Right atrium auricular region (tissue), 2 donors: ENCODE results near the gene PPP1R11. TPM values are rescaled to one million over a fixed set of nuclear protein-coding genes. Genes with fewer than 3 reads are reported as not detected.

Experiments used
- DNase-seq: peaks from one replicate; pipeline ENCODE4 v3.0.0-alpha.2; 2019; ENCODE audit warnings: low spot score
- H3K27ac ChIP-seq, 2 donors: fragments of 200-600 bp; sonication (generic); 1 replicate in 1 of 2; 2 replicates in 1 of 2; pipeline ENCODE4 v1.5.1; 2016 to 2019
- H3K27me3 ChIP-seq, 2 donors: fragments of 200-600 bp; sonication (generic); one replicate each; pipeline versions ENCODE4 v1.5.1 to v1.6.0; 2017 to 2019
- H3K36me3 ChIP-seq: fragments of 200-600 bp; sonication (generic); one replicate; pipeline ENCODE4 v1.5.1; 2016
- H3K4me1 ChIP-seq, 2 donors: fragments of 200-600 bp; sonication (generic); one replicate each; pipeline versions ENCODE4 v1.5.1 to v1.6.0; 2017 to 2019
- H3K4me3 ChIP-seq, 2 donors: fragments of 200-600 bp; sonication (generic); 1 replicate in 1 of 2; 2 replicates in 1 of 2; pipeline ENCODE4 v1.5.1; 2017 to 2019; ENCODE audit warnings: mild to moderate bottlenecking in 1 of 2, moderate library complexity in 1 of 2
- H3K9me3 ChIP-seq, 2 donors: fragments of 200-600 bp; sonication (generic); one replicate each; pipeline ENCODE4 v1.5.1; 2019
- CTCF ChIP-seq, 2 donors: fragments of 200-600 bp; sonication (generic); IDR thresholded peaks; one replicate each; pipeline ENCODE4 v1.5.1; 2019; ENCODE audit warnings: antibody characterized with exemption in 2 of 2
- total RNA-seq, 2 donors: library from RNA; depleted of rRNA; stranded (reverse); fragments of >200 nt; gene quantifications; one replicate each; pipeline ENCODE4 v1.1.0, GENCODE V29; 2016

PPP1R11 gene
- total RNA-seq, 2 donors from 2014 or later, result 48.2 to 55.7 TPM

GRCh38 chr6:30071858-30072257, 4.9 kb downstream of the PPP1R11 start:
- Histone ChIP-seq H3K27me3 (peaks cover 18 to 19% of the 10 kb centered on the region in 2 donors), H3K4me3 (no peak overlapping the region), H3K27ac (no peak overlapping the region), H3K4me1 (peaks cover 0 to 31% of the 10 kb centered on the region in 2 donors), H3K9me3 (no peaks in the 10 kb centered on the region), H3K36me3 (peaks cover 12% of the 10 kb centered on the region)
- no peak for TF ChIP-seq CTCF (IDR thresholded peaks at IDR 0.05)
- DNase-seq, result no peak

GRCh38 chr6:30073489-30074235, 6.7 kb downstream of the PPP1R11 start:
- Histone ChIP-seq H3K27me3 (peaks cover 18 to 19% of the 10 kb centered on the region in 2 donors), H3K36me3 (peaks cover 10% of the 10 kb centered on the region), H3K27ac (no peak overlapping the region), H3K9me3 (no peaks in the 10 kb centered on the region), H3K4me1 (peaks cover 0 to 25% of the 10 kb centered on the region in 2 donors), H3K4me3 (no peak overlapping the region)
- no peak for DNase-seq
- no peak for TF ChIP-seq CTCF (IDR thresholded peaks at IDR 0.05)

- DNase-seq, result no peak
- TF ChIP-seq CTCF (IDR thresholded peaks at IDR 0.05), result no peak
- H3K9me3 ChIP-seq, result no peaks in the 10 kb centered on the region
- no peak overlapping the region for H3K27ac ChIP-seq
- H3K4me1 ChIP-seq, result peaks cover 0 to 25% of the 10 kb centered on the region in 2 donors
- peaks cover 3% of the 10 kb centered on the region for H3K36me3 ChIP-seq
- peak overlapping the region in 1 of 2 donors; percentile 38 for H3K4me3 ChIP-seq
- peaks cover 18 to 19% of the 10 kb centered on the region in 2 donors for H3K27me3 ChIP-seq
These were observed 7.5 kb downstream of the PPP1R11 start for GRCh38 chr6:30074331-30075093.

GRCh38 chr6:30075094-30075789, 8.2 kb downstream of the PPP1R11 start, which contains the start of gene RNF39:
TSS of gene RNF39 (minus strand) at chr6:30075769. CDS start at chr6:30075585, 184 bp downstream.
- H3K27ac ChIP-seq, result no peak within 1 kb of the TSS
- peaks cover 18 to 19% of the 10 kb centered on the region in 2 donors for H3K27me3 ChIP-seq
- H3K9me3 ChIP-seq, result no peaks in the 10 kb centered on the region
- peak within 1 kb of the TSS in 1 of 2 donors; percentile 38 for H3K4me3 ChIP-seq
- TF ChIP-seq CTCF (IDR thresholded peaks at IDR 0.05), result no peak
- H3K36me3 ChIP-seq, result no peaks in the 10 kb centered on the region
- no peak for DNase-seq
- H3K4me1 ChIP-seq, result peaks cover 0 to 25% of the 10 kb centered on the region in 2 donors

- Histone ChIP-seq H3K4me3 (no peak overlapping the region), H3K27me3 (peaks cover 18 to 19% of the 10 kb centered on the region in 2 donors)
- DNase-seq, result no peak
These were observed 9.1 kb downstream of the PPP1R11 start for GRCh38 chr6:30075790-30076732.

More at GRCh38 chr6:30075790-30076732, 9.1 kb downstream of the PPP1R11 start:
- Histone ChIP-seq H3K9me3 (no peaks in the 10 kb centered on the region), H3K36me3 (no peaks in the 10 kb centered on the region), H3K4me1 (peaks cover 0 to 23% of the 10 kb centered on the region in 2 donors), H3K27ac (no peak overlapping the region)
- peak in 1 of 2 donors; percentile 35 for TF ChIP-seq CTCF (IDR thresholded peaks at IDR 0.05)
